Measurements from ENCODE around the gene HAUS5. TPM values are rescaled to one million over a fixed set of nuclear protein-coding genes. Genes with fewer than 3 reads are reported as not detected.
A peak's percentile ranks its signal among the peaks of the same experiment; 100 is the strongest.

Gene HAUS5
- 10 to 100 TPM; 45.3 to 46.5 TPM for total RNA-seq

- ChIA-PET CTCF (interaction anchor here (0.6 to 1.9 kb wide), 6 partner anchors 24 to 1043 kb away, joined by 3 to 11 read pairs (median 6); partner anchors contain the start of gene COX6B1), POLR2A (interaction anchor here (0.9 to 3.4 kb wide), 13 partner anchors 10 to 106 kb away, joined by 3 to 24 read pairs (median 5); partner anchors contain the start of genes COX6B1 and RBM42)
- peak within 1 kb of the TSS; percentile 84 for H3K4me3 Mint-ChIP-seq
- H3K36me3 Mint-ChIP-seq (ENCODE audit: low read depth): peaks cover 24% of the 10 kb centered on the region
- peaks cover 7% of the 10 kb centered on the region for H3K9me3 Mint-ChIP-seq
- peak within 1 kb of the TSS; percentile 86 for H3K27ac Mint-ChIP-seq
- H3K27me3 Mint-ChIP-seq: no peaks in the 10 kb centered on the region
- H3K4me1 Mint-ChIP-seq: peaks cover 49% of the 10 kb centered on the region
- DNase-seq: peak; percentile 97
These were observed at the start of gene HAUS5 for GRCh38 chr19:35612559-35613321. HAUS5 (plus strand) TSS chr19:35612735; CDS start chr19:35612795, 60 bp downstream.

- peaks cover 36% of the 10 kb centered on the region for H3K27me3 Mint-ChIP-seq
- no peak for DNase-seq
- no peak overlapping the region for H3K27ac Mint-ChIP-seq
- POLR2A ChIA-PET: no interaction called here
- no peak overlapping the region for H3K4me3 Mint-ChIP-seq
- CTCF ChIA-PET: interaction anchor here (1.0 kb wide), 1 partner anchor 14 kb away, joined by 4 read pairs; no protein-coding TSS in a partner anchor
- H3K9me3 Mint-ChIP-seq: no peaks in the 10 kb centered on the region
- H3K4me1 Mint-ChIP-seq: peaks cover 5% of the 10 kb centered on the region
- no peaks in the 10 kb centered on the region for H3K36me3 Mint-ChIP-seq (ENCODE audit: low read depth)
These were observed 49.8 kb upstream of the HAUS5 start for GRCh38 chr19:35562776-35563175.

- peaks cover 3% of the 10 kb centered on the region for H3K4me1 Mint-ChIP-seq
- ChIA-PET POLR2A (no interaction called here), CTCF (interaction anchor here (1.0 kb wide), 1 partner anchor 14 kb away, joined by 4 read pairs; no protein-coding TSS in a partner anchor)
- no peak within 1 kb of the TSS for H3K27ac Mint-ChIP-seq
- H3K27me3 Mint-ChIP-seq: peaks cover 35% of the 10 kb centered on the region
- H3K4me3 Mint-ChIP-seq: no peak within 1 kb of the TSS
- no peaks in the 10 kb centered on the region for H3K9me3 Mint-ChIP-seq
- no peaks in the 10 kb centered on the region for H3K36me3 Mint-ChIP-seq (ENCODE audit: low read depth)
- no peak for DNase-seq
These were observed 49.2 kb upstream of the HAUS5 start, which contains the start of gene ATP4A for GRCh38 chr19:35563207-35563829. ATP4A (minus strand) TSS chr19:35563658; CDS start chr19:35563629, 29 bp downstream.

- Mint-ChIP-seq H3K4me3 (no peak overlapping the region), H3K36me3 (ENCODE audit: low read depth) (no peaks in the 10 kb centered on the region), H3K27ac (no peak overlapping the region), H3K4me1 (no peaks in the 10 kb centered on the region), H3K9me3 (no peaks in the 10 kb centered on the region), H3K27me3 (peaks cover 23% of the 10 kb centered on the region)
- CTCF ChIA-PET: no interaction called here
- DNase-seq: no peak
- POLR2A ChIA-PET: no interaction called here
These were observed 47.3 kb upstream of the HAUS5 start for GRCh38 chr19:35565016-35565856.

- H3K9me3 Mint-ChIP-seq: no peaks in the 10 kb centered on the region
- POLR2A ChIA-PET: no interaction called here
- H3K4me1 Mint-ChIP-seq: no peaks in the 10 kb centered on the region
- CTCF ChIA-PET: interaction anchor here (1.0 kb wide), 1 partner anchor 56 kb away, joined by 4 read pairs; no protein-coding TSS in a partner anchor
- no peak for DNase-seq
- H3K27me3 Mint-ChIP-seq: peaks cover 20% of the 10 kb centered on the region
- H3K27ac Mint-ChIP-seq: no peak overlapping the region
- H3K36me3 Mint-ChIP-seq (ENCODE audit: low read depth): no peaks in the 10 kb centered on the region
- H3K4me3 Mint-ChIP-seq: no peak overlapping the region
These were observed 45.8 kb upstream of the HAUS5 start for GRCh38 chr19:35566738-35567137.

GRCh38 chr19:35569281-35569781 lies 43.2 kb upstream of the HAUS5 start:
- POLR2A ChIA-PET: no interaction called here
- Mint-ChIP-seq H3K4me1 (no peaks in the 10 kb centered on the region), H3K27me3 (peaks cover 22% of the 10 kb centered on the region), H3K27ac (no peak overlapping the region), H3K36me3 (ENCODE audit: low read depth) (no peaks in the 10 kb centered on the region), H3K4me3 (no peak overlapping the region), H3K9me3 (no peaks in the 10 kb centered on the region)
- no peak for DNase-seq
- CTCF ChIA-PET: no interaction called here

- no peak for DNase-seq
- Mint-ChIP-seq H3K36me3 (ENCODE audit: low read depth) (peaks cover 3% of the 10 kb centered on the region), H3K27ac (no peak overlapping the region), H3K4me1 (no peaks in the 10 kb centered on the region), H3K27me3 (peaks cover 25% of the 10 kb centered on the region), H3K9me3 (peaks cover 18% of the 10 kb centered on the region), H3K4me3 (no peak overlapping the region)
- POLR2A ChIA-PET: no interaction called here
- CTCF ChIA-PET: no interaction called here
These were observed 41.0 kb upstream of the HAUS5 start for GRCh38 chr19:35571406-35571965.

- peaks cover 12% of the 10 kb centered on the region for H3K27me3 Mint-ChIP-seq
- DNase-seq: no peak
- no peak overlapping the region for H3K4me3 Mint-ChIP-seq
- peaks cover 33% of the 10 kb centered on the region for H3K9me3 Mint-ChIP-seq
- peaks cover 9% of the 10 kb centered on the region for H3K36me3 Mint-ChIP-seq (ENCODE audit: low read depth)
- POLR2A ChIA-PET: no interaction called here
- H3K27ac Mint-ChIP-seq: no peak overlapping the region
- no peaks in the 10 kb centered on the region for H3K4me1 Mint-ChIP-seq
- CTCF ChIA-PET: no interaction called here
These were observed 34.6 kb upstream of the HAUS5 start for GRCh38 chr19:35577918-35578317.

- Mint-ChIP-seq H3K4me3 (no peak overlapping the region), H3K4me1 (no peaks in the 10 kb centered on the region), H3K36me3 (ENCODE audit: low read depth) (peaks cover 9% of the 10 kb centered on the region), H3K27me3 (peaks cover 12% of the 10 kb centered on the region), H3K9me3 (peaks cover 33% of the 10 kb centered on the region), H3K27ac (no peak overlapping the region)
- CTCF ChIA-PET: interaction anchor here (0.9 kb wide), 1 partner anchor 30 kb away, joined by 4 read pairs; no protein-coding TSS in a partner anchor
- no peak for DNase-seq
- POLR2A ChIA-PET: no interaction called here
These were observed 33.8 kb upstream of the HAUS5 start for GRCh38 chr19:35578707-35579106.

GRCh38 chr19:35582760-35583159 lies 29.8 kb upstream of the HAUS5 start:
- no peak overlapping the region for H3K4me3 Mint-ChIP-seq
- H3K4me1 Mint-ChIP-seq: no peaks in the 10 kb centered on the region
- ChIA-PET POLR2A (interaction anchor here (0.7 kb wide), 1 partner anchor 644 kb away, joined by 3 read pairs; no protein-coding TSS in a partner anchor), CTCF (no interaction called here)
- DNase-seq: no peak
- H3K27ac Mint-ChIP-seq: no peak overlapping the region
- peaks cover 5% of the 10 kb centered on the region for H3K9me3 Mint-ChIP-seq
- H3K36me3 Mint-ChIP-seq (ENCODE audit: low read depth): no peaks in the 10 kb centered on the region
- peaks cover 22% of the 10 kb centered on the region for H3K27me3 Mint-ChIP-seq

GRCh38 chr19:35585848-35586247 lies 26.7 kb upstream of the HAUS5 start, which contains the start of gene PMIS2:
PMIS2 (plus strand) TSS chr19:35586173; CDS start chr19:35586260, 87 bp downstream.
- H3K27ac Mint-ChIP-seq: no peak within 1 kb of the TSS
- H3K36me3 Mint-ChIP-seq (ENCODE audit: low read depth): no peaks in the 10 kb centered on the region
- H3K4me1 Mint-ChIP-seq: no peaks in the 10 kb centered on the region
- CTCF ChIA-PET: no interaction called here
- no peaks in the 10 kb centered on the region for H3K9me3 Mint-ChIP-seq
- DNase-seq: no peak
- peaks cover 20% of the 10 kb centered on the region for H3K27me3 Mint-ChIP-seq
- no peak within 1 kb of the TSS for H3K4me3 Mint-ChIP-seq
- POLR2A ChIA-PET: no interaction called here

- ChIA-PET POLR2A (no interaction called here), CTCF (no interaction called here)
- DNase-seq: no peak
- Mint-ChIP-seq H3K4me1 (no peaks in the 10 kb centered on the region), H3K27me3 (peaks cover 20% of the 10 kb centered on the region), H3K9me3 (no peaks in the 10 kb centered on the region), H3K27ac (no peak overlapping the region), H3K36me3 (ENCODE audit: low read depth) (no peaks in the 10 kb centered on the region), H3K4me3 (no peak overlapping the region)
These were observed 25.2 kb upstream of the HAUS5 start for GRCh38 chr19:35587321-35587720.
